HG03342 (cell line): Measurements from ENCODE around the gene RTN3.
"Not testable (repeated sequence)": the region's sequence is repeated elsewhere in the genome, so short reads cannot be mapped to it uniquely, and the experiment has no call there.

Source experiments
- ATAC-seq: cut with Tn5 transposase; IDR thresholded peaks from one replicate; pipeline ENCODE4 v1.9.1; 2021; ENCODE audit warnings: mild to moderate bottlenecking, moderate library complexity; ENCODE audit not compliant: unreplicated experiment

Gene RTN3

DNA sequence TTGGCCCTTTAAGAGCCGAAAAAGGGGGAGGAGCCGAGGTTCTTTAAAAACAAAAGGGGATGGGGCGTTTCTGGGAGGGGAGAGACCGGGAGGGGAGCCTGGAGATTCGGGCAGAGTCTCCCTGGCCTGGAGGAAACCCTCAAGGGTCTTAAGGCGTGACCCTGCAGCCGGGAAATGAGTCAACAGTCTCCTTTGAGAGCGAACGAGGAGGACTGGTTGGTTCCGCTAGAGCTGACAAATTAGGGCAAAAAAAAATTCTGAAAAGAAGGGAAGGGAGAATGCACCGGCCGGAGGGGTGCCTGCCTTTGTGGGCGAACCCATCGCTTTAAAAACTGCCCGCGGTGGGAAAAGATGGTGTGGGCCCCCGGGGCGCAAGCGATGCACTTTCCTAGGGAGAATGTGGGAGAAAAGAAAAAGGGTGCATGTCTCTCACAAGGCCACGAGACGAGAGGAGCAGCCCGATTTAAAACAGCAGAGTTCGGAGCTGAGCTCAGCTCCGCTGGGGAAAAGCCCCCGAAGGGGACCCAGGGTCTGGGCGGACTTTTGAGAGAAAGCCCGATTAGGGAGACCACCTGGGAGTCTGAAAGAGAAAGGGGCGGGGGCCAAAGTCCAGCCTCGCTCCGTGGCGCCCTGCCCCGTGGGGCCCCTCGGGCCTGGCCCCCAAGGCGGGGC, 86.4 kb downstream of the RTN3 start:
- ATAC-seq = no peak

DNA sequence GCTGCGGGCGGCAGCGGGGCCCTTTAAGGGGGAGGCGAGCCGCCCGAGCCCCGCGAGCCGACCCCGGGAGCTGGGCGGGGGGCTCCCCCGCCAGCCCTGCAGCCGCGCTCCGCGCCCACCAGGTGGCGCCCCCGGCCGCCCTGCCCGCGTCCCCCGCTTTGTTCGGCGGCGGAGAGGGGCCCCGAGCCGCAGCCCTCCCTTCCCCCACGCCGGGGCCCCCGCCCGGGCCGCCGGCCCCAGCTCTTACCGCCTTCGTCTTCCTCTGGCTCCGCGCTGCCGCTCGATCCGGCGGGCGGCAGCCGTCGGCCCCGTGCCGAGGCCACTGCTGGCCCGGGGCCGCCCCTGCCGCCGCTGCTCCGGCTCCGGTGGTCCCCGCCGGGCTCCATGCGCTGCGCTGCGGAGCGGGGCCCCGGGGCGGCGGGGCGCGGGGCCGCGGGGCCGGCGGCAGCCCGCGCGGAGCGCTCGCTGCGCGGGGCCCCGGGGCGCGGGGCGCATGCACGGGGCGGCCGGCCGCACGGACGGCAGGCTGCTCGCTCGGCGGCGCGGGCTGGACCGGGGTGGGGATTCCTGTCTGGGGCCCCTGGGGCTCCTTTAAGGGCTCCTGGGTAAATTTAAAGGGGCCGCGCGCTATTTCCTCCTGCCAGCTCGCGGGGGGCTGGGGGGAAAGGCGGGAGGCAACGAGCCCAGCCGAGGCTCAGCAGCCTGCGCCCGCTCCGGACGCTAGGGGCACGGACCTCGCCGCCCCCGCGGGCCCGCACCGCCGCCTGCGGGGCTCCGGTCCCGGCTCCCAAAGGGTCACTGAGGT, 87.1 kb downstream of the RTN3 start, which contains the start of gene ZFTA:
ZFTA (minus strand) TSS at position 539 of the 805 bp plus-strand sequence; CDS start at position 386, 153 bp downstream.
- ATAC-seq = peak; percentile 50

DNA sequence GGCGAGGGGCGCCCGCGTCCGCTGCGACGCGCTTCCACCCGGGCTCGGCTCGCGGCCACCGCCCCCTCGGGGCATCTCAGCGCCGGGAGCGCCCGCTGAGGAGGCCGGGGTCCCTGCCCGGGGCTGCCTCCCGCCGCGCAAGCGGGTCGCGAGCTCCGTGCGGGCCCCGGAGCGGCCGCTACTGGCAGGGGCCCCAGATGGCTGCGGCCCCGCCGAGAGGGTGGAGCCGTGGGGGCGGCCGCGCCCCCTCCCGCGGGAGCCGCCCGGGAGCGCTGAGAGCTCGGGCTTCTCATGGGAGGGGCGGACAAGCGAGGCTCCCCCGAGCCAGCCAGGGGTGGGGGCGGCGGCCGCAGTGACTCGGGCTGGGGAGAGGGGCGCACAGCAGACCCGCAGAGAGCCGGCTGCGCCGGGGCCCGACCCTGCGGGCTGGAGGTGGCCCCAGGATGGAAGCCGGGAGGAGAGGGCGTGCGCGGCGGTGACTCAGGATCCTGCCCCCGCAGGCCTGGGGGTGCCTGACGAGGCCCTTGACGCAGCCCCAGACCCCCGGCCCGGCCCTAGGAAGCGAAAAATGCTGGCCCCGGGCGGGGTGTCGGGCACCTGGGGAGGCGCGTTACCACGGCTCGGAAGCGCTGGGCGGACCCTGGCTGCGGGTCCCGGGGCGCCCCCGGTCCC, 87.9 kb downstream of the RTN3 start:
- ATAC-seq = peak; percentile 37

DNA sequence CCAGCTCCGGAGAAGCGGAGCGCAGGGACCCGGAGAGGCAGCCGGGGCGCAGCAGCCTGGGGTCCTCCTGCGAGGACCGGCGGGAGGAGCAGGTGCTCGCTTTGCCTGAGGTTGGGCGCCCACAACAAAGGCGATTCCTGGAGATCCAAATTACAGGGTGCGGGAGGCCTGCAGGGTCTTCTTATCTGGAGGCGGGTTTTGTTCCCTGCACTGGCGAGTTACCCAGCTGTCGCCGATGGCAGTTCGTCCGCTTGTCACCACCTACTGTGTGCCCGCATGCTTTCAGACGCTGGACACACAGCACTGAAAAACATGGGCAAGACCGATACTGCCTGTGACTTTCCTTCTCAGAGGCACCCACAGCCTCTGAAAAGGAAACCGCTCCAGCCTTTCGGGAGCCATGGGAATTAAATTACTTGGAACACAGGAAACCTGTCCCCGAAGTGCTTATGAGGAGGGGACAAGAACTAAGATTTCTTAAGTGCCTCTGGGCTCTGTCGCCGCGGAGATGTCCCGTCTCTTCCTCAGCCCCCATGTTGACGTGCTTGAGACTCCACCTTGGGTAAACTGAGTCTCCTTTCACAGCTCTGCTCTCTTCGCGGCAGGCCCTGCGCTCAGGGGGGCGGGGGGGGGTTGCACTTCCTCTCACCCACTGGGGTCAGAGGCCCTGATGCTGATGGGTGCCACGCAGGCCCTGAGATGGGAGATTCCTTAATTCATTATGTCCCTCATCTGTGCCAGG, 88.6 kb downstream of the RTN3 start:
- ATAC-seq = no peak

DNA sequence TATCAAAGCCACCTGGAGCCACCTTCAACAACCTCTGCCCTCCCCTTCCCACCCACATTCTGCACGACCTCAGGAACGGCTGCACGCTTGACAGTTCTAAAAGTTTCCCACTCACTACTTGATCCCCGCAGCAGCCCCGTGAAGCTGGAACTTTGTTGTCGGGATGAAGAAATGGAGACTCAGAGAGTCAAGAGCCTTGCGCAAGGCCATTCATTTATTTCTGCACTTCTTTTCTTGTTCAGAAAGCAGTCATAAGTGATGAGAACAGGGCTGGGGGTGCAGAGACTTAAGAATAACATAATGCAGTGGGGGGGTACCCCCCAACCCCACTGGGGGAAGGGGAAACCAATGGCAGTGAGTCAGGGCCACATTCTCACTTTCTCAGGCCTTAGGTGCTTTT, 89.5 kb downstream of the RTN3 start:
- ATAC-seq = no peak

DNA sequence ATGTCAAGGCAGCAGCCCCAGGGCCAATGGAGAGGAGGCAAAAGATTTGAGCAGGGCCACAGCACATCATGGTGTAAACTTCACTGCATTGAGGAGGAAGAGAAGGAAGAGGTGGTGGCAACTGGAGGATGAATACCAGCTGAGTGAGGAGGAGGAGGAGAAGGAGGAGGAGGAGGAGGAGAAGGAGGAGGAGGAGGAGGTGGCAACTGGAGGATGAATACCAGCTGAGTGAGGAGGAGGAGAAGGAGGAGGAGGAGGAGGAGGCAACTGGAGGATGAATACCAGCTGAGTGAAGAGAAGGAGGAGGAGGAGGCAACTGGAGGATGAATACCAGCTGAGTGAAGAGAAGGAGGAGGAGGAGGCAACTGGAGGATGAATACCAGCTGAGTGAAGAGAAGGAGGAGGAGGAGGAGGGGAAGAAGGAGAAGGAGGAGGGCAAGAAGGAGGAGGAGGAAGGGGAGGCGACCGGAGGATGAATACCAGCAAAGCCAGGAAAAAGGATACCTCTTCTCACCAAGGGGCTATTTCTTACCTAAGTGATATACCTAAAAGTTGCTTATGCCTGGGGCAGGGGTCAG, 90.5 kb downstream of the RTN3 start:
- not testable (repeated sequence) for ATAC-seq

DNA sequence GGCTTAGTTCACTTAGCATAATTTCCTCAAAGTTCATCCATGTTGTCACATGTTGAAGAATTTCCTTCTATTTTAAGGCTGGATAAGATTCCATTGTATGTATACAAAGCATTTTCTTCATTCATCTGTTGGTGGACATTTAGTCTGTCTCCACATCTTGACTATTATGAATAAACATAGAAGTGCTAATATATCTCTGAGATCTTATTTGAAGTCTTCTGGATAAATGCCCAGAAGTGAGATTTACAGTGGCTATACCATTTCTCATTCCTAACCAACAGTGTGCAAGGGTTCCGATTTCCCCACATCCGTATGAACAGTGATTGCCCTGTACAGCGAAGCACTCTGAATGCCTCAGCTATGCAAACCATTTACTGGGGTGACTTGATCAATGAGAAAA, 93.9 kb downstream of the RTN3 start:
- no peak for ATAC-seq

DNA sequence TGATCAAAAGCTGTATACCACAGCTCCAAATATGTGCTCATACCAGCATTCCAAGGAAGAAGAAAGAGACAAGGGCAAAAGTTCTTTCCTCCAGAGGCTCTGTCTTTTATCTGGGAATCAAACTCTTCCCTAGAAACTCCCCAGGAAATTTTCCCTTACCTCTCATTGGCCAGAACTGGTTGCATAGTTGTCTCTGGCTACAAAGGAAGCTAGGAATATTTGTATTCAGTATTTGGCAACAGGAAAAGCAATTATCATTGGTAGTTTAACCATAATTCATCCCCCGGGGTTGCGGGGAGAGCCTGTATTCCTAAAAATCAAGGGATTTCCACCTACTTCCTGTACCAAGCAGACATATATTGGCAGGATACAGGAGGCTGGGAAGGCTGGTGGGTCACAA, 97.7 kb downstream of the RTN3 start:
- ATAC-seq = no peak

DNA sequence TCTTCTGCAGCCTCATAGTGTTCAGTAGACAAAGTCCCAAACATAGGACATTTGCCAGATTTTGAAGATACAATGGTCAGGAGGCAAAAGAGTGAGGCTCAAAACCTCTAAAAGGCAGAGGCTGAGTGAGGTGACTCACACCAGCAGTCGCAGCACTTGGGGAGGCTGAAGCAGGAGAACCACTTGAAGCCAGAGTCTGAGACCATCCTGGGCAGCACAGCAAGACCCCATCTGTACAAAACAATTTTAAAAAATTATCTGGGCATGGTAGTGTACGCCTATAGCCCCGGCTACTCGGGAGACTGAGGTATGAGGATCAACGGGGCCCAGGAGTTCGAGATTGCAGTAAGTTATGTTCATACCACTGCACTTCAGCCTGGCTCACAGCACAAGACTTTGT, 101.4 kb downstream of the RTN3 start:
- ATAC-seq = no peak

DNA sequence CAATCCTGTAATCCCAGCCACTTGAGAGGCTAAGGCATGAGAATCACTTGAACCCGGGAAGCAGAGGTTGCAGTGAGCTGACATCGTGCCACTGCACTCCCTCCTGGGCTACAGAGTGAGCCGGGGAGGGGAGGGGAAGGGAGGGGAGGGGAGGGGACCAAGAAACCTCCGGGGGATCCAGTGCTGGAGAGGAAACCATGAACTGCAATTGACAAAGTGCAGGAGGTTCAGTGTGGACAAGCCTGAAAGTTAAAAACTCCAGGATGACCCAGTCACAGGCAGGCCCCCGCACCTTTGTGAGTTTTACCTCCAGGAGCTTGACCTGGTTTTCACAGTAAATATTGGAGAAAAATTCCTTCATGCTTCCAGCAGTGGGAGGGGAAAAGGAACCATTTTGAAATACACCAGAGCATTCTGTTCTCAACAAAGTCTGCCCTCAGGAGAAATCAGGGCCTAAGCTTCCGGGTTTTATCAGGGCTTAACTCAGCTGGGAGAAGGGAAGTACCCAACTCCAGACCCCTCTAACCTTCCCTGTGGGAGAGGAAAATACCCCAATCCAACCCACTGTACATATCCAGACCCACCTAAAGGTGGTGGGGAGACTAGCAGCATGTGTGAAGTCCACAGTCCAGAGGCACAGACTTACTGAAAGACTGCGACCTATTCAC, 102.8 kb downstream of the RTN3 start:
- no peak for ATAC-seq

DNA sequence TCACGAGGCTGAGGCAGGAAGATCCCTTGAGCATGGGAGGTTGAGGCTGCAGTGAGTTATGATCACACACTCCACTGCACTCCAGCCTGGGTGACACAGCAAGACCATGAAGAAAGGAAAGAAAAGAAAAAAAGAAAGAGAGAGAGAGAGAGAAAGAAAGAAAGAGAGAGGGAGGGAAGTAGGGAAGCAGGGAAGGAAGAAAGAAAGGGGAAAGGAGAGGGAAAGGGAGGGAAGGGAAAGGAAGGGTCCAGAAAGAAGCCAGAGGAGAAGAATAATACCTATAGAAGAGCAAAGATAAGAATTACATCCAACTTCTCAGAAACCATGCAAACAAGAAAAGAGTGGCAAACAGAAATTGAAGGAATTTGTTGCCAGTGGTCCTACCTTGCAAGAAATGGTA, 104.5 kb downstream of the RTN3 start:
- no peak for ATAC-seq

DNA sequence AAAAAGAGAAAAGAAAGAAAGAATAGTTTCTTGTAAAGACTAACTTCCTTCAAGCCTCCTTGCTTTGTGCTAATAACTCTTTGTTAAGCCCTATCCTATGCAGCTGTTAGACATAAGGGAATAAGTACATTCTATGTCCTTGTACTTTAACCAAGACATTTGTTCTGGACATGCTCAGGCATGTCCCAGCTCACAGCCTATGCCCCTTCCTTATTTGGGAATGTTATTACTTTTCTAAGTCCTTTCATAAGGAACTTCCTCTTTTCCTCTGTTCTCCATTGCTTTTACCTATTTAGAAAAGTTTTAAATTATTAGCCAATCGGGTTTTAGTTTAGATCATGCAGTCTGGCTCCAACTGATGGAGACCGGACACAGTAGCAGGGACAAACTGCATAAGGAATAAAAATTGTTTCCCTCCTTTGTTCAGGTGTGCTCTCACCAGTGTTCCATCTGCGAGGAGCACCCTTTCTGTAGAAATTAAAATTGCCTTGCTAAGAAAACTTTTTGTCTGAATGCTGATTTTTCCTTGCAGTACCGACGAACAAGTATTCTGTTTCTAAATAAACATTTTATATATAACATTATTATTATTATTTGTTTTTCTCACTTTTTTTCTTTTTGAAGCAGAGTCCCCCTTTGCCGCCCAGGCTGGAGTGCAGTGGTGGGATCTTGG, 110.3 kb downstream of the RTN3 start:
- no peak for ATAC-seq

DNA sequence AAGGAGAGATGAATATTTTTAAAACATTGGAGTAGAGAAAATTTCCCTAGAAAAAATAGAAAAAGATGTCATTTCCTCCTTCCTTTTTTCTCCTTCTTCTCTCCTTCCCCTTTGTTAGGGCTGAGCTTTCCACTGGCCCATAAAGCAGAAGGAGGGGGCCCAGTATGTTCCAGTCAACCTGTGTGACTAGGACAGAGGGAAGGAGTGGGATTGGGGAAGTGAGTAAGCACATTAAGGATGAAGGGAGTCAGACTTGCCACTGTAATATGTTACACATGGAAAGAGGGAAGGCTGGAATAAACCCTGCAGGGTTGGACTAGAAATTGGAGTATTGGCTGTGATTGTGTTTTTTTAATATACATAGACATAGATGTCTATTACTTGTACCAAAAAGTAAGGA, 111.9 kb downstream of the RTN3 start:
- ATAC-seq = no peak

DNA sequence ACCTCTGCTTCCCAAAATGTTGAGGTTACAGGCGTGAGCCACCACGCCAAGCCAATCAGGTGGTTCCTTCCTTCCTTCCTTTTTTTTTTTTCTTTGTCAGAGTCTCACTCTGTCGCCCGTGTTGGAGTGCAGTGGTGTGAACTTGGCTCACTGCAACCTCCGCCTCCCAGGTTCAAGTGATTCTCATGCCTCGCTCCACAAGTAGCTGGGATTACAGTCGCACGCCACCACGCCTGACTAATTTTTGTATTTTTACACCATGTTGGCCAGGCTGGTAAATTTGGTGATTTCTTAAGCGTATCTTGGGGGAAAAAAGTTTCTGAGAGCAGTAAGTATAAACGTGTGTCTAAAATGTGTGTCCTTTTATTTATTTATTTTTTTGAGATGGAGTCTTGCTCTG, 113.8 kb downstream of the RTN3 start:
- no peak for ATAC-seq

DNA sequence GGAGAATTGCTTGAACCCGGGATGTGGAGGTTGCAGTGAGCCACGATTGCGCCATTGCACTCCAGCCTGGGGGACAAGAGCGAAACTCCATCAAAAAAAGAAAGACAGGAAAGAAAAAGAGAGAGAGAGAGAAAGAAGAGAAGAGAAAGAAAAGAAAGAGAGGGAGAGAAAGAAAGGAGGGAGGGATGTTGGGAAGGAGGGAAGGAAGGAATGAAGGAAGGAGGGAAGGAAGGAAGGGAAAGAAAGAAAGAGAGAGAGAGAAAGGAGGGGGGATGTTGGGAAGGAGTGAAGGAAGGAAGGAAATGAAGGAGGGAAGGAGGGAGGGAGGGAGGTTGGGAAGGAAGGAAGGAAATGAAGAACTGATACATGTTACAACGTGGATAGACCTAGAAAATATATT, 119.6 kb downstream of the RTN3 start:
- no peak for ATAC-seq

DNA sequence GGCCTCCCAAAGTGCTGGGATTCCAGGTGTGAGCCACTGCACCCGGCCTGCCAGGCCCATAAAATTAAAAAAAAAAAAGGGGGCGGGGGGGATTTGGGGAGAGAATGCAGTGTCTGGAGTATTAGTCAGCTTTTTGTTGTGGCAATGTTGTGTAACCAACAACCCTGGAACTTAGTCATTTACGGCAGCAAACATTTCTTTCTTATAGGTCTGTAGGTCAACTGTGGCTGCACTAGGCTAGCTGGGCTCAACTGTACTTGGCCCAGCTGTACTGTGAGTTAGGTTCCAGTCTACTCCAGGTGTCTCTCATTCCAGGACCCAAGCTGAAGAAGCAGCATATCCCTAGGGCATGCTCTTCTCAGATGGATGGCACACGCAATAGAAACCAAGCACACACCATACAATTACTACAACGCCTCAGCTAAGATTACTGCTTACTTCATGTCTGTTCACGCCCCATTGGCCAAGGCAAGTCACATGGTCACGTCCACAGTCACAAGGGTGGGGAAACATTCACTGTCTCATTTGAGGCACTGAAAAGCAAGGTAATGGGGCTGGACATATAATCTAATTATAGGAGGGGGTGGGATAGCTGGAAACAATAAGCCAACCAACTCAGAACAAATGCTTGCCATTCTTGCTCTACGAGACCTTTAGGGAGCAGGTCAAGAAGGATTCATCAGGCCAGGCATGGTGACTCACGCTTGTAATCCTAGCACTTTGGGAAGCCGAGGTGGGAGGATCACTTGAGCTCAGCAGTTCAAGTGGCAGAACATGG, 121.5 kb downstream of the RTN3 start:
- ATAC-seq = no peak

DNA sequence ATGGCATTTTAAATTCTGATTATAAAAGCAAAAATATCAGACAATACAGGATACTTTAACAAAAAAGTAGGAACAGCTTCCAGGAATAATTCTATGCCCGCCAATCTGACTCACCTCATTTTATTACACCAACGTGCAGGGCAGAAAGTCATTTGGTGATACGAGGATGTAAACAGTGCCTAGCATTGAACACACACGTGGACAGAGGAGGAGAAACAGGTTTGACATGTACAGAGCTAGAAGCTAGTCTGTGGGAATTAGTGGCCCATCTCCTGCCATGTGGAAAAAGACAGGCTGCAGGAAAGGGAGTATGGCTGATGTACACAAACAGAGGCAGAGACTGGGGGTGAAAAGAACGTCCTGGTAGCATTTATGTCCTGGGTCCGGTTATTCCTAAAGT, 123.0 kb downstream of the RTN3 start:
- no peak for ATAC-seq

DNA sequence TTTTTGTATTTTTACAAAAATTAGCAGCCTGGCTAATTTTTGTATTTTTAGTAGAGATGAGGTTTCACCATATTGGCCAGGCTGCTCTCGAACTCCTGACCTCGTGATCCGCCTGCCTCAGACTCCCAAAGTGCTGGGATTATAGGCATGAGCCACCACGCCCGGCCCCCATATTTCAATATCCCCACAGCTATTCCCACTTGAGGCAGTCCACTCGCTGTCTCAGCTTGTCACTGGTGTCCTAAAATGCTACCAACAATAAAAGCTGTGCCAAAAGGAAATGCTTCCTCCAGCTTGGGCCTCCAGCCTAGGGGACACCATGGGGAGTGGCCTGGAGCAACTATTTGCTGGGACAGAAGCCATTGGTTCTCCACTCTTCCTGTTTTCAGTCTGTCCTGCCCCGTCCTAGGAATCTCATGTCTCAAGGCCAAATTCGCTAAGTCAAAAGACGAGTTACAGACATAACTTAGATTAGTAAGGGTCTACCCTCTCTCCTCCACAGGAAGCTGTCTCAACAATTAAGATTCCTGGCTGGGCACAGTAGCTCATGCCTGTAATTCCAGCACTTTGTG, 124.6 kb downstream of the RTN3 start:
- no peak for ATAC-seq
